ENCODE data around the gene RYR3. TPM values are rescaled to one million over a fixed set of nuclear protein-coding genes. Genes with fewer than 3 reads are reported as not detected.

Gene RYR3
- total RNA-seq, 4 donors from 2014 or later: 0.18 to 3.3 (median 2.3) TPM

GRCh38 chr15:33516563-33516962 lies 205.8 kb downstream of the RYR3 start:
- H3K36me3 ChIP-seq: no peaks in the 10 kb centered on the region
- H3K4me3 ChIP-seq: no peak overlapping the region
- H3K27ac ChIP-seq: no peak overlapping the region
- no peaks in the 10 kb centered on the region for H3K9me3 ChIP-seq
- H3K4me1 ChIP-seq: no peaks in the 10 kb centered on the region
- TF ChIP-seq POLR2A (IDR thresholded peaks at IDR 0.05) (no peak), CTCF (IDR thresholded peaks at IDR 0.05) (no peak)
- no peaks in the 10 kb centered on the region for H3K27me3 ChIP-seq
- DNase-seq: no peak

GRCh38 chr15:33517944-33518343 lies 207.2 kb downstream of the RYR3 start:
- no peaks in the 10 kb centered on the region for H3K9me3 ChIP-seq
- no peak overlapping the region for H3K4me3 ChIP-seq
- H3K27ac ChIP-seq: no peak overlapping the region
- no peaks in the 10 kb centered on the region for H3K36me3 ChIP-seq
- H3K27me3 ChIP-seq: no peaks in the 10 kb centered on the region
- H3K4me1 ChIP-seq: no peaks in the 10 kb centered on the region
- TF ChIP-seq CTCF (IDR thresholded peaks at IDR 0.05) (no peak), POLR2A (IDR thresholded peaks at IDR 0.05) (no peak)
- DNase-seq: no peak

GRCh38 chr15:33518421-33518820 lies 207.7 kb downstream of the RYR3 start:
- DNase-seq: no peak
- H3K27ac ChIP-seq: no peak overlapping the region
- TF ChIP-seq POLR2A (IDR thresholded peaks at IDR 0.05) (no peak), CTCF (IDR thresholded peaks at IDR 0.05) (no peak)
- H3K4me3 ChIP-seq: no peak overlapping the region
- H3K36me3 ChIP-seq: no peaks in the 10 kb centered on the region
- H3K4me1 ChIP-seq: no peaks in the 10 kb centered on the region
- no peaks in the 10 kb centered on the region for H3K9me3 ChIP-seq
- H3K27me3 ChIP-seq: no peaks in the 10 kb centered on the region

GRCh38 chr15:33524274-33524673 lies 213.5 kb downstream of the RYR3 start:
- no peak for TF ChIP-seq CTCF (IDR thresholded peaks at IDR 0.05)
- TF ChIP-seq POLR2A (IDR thresholded peaks at IDR 0.05): no peak
- H3K27ac ChIP-seq: no peak overlapping the region
- no peaks in the 10 kb centered on the region for H3K9me3 ChIP-seq
- no peak for DNase-seq
- H3K4me3 ChIP-seq: no peak overlapping the region
- H3K27me3 ChIP-seq: no peaks in the 10 kb centered on the region
- no peaks in the 10 kb centered on the region for H3K4me1 ChIP-seq
- no peaks in the 10 kb centered on the region for H3K36me3 ChIP-seq

- H3K4me1 ChIP-seq: no peaks in the 10 kb centered on the region
Observed at GRCh38 chr15:33526532-33526931, 215.8 kb downstream of the RYR3 start.

More at GRCh38 chr15:33526532-33526931, 215.8 kb downstream of the RYR3 start:
- no peak overlapping the region for H3K27ac ChIP-seq
- no peaks in the 10 kb centered on the region for H3K36me3 ChIP-seq
- no peak overlapping the region for H3K4me3 ChIP-seq
- H3K9me3 ChIP-seq: no peaks in the 10 kb centered on the region
- DNase-seq: no peak
- no peaks in the 10 kb centered on the region for H3K27me3 ChIP-seq
- TF ChIP-seq CTCF (IDR thresholded peaks at IDR 0.05) (no peak), POLR2A (IDR thresholded peaks at IDR 0.05) (no peak)
